Stimulated activated CD8-positive, alpha-beta memory T cell treated with anti-CD3 and anti-CD28 coated beads, Interleukin-2, amount 100 ng/mL, for 48 hours (primary cell): Measurements from ENCODE around the gene GYPC.
"Not testable (repeated sequence)": the region's sequence is repeated elsewhere in the genome, so short reads cannot be mapped to it uniquely, and the experiment has no call there.

Source experiments
- DNase-seq, 2 donors: peaks; one replicate each; pipeline ENCODE4 v3.0.0-alpha.2; 2020; ENCODE audit warnings: low read depth in 2 of 2

GYPC gene

GRCh38 chr2:126655500-126656430 lies at the start of gene GYPC:
Gene GYPC (plus strand): TSS chr2:126656158. CDS start chr2:126656264, 106 bp downstream.
- DNase-seq: peak in 1 of 2 donors; percentile 39

GRCh38 chr2:126614524-126615227 lies 41.3 kb upstream of the GYPC start:
- no peak for DNase-seq

GRCh38 chr2:126616606-126617069 lies 39.3 kb upstream of the GYPC start:
- DNase-seq: no peak

- DNase-seq: no peak
These were observed 35.7 kb upstream of the GYPC start for GRCh38 chr2:126620302-126620701.

- DNase-seq: no peak
These were observed 33.0 kb upstream of the GYPC start for GRCh38 chr2:126623000-126623399.

GRCh38 chr2:126627643-126628042 lies 28.3 kb upstream of the GYPC start:
- no peak for DNase-seq

GRCh38 chr2:126634273-126634861 lies 21.6 kb upstream of the GYPC start:
- DNase-seq: peak; percentile 2 to 10

- no peak for DNase-seq
These were observed 20.7 kb upstream of the GYPC start for GRCh38 chr2:126635281-126635680.

GRCh38 chr2:126635736-126636135 lies 20.2 kb upstream of the GYPC start:
- DNase-seq: no peak

- DNase-seq: no peak
These were observed 18.6 kb upstream of the GYPC start for GRCh38 chr2:126637386-126637785.

- no peak for DNase-seq
These were observed 17.2 kb upstream of the GYPC start for GRCh38 chr2:126638746-126639145.

- no peak for DNase-seq
These were observed 16.7 kb upstream of the GYPC start for GRCh38 chr2:126639276-126639675.

- DNase-seq: not testable (repeated sequence)
These were observed 14.7 kb upstream of the GYPC start for GRCh38 chr2:126641294-126641693.

GRCh38 chr2:126642031-126642430 lies 13.9 kb upstream of the GYPC start:
- DNase-seq: no peak

GRCh38 chr2:126643431-126643830 lies 12.5 kb upstream of the GYPC start:
- DNase-seq: no peak

- no peak for DNase-seq
These were observed 12.0 kb upstream of the GYPC start for GRCh38 chr2:126643972-126644371.

GRCh38 chr2:126644630-126645191 lies 11.2 kb upstream of the GYPC start:
- DNase-seq: no peak

- no peak for DNase-seq
These were observed 10.7 kb upstream of the GYPC start for GRCh38 chr2:126645211-126645618.

GRCh38 chr2:126646026-126646425 lies 9.9 kb upstream of the GYPC start:
- DNase-seq: no peak

GRCh38 chr2:126647714-126648344 lies 8.1 kb upstream of the GYPC start:
- not testable (repeated sequence) for DNase-seq

- DNase-seq: not testable (repeated sequence)
These were observed 7.6 kb upstream of the GYPC start for GRCh38 chr2:126648345-126648786.
